Loucy (cell line): ENCODE data around the gene KCNJ15.

Experiments
- EZH2phosphoT487 ChIP-seq: fragments of 200-600 bp; IDR thresholded peaks from 2 replicates; pipeline ENCODE4 v1.6.1; 2018; ENCODE audit warnings: antibody characterized with exemption, mild to moderate bottlenecking, moderate library complexity, borderline replicate concordance
- TF ChIP-seq, protein P1 (sequence below): fragments of 200-600 bp; sonication (generic); conservative IDR thresholded peaks from 2 replicates; pipeline ENCODE4 v1.5.1; 2014; ENCODE audit warnings: mild to moderate bottlenecking, antibody characterized with exemption, low read length

DNA sequence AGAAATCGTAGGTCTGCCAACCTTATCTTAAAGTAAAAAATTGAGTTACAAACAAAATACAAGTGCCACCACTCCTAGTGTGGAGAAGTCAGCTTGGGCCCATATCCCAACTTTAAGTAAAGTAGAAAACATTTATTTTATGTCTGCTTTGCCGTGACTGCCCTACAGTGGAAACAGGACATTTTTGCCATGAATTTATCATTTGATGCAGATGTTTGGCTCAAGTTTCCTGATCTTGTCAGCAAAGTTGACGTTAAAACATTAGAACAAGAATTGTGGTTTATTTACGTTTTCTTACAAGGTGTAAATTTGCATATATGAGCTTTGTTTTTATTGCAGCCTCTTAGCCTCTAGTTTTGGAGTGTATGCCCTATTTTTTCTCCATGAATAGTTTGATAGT lies 17.1 kb upstream of the KCNJ15 start:
- TF ChIP-seq, protein P1, sequence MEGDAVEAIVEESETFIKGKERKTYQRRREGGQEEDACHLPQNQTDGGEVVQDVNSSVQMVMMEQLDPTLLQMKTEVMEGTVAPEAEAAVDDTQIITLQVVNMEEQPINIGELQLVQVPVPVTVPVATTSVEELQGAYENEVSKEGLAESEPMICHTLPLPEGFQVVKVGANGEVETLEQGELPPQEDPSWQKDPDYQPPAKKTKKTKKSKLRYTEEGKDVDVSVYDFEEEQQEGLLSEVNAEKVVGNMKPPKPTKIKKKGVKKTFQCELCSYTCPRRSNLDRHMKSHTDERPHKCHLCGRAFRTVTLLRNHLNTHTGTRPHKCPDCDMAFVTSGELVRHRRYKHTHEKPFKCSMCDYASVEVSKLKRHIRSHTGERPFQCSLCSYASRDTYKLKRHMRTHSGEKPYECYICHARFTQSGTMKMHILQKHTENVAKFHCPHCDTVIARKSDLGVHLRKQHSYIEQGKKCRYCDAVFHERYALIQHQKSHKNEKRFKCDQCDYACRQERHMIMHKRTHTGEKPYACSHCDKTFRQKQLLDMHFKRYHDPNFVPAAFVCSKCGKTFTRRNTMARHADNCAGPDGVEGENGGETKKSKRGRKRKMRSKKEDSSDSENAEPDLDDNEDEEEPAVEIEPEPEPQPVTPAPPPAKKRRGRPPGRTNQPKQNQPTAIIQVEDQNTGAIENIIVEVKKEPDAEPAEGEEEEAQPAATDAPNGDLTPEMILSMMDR: no peak
- no peak for TF ChIP-seq EZH2phosphoT487
